ENCODE data around the gene SDK2. TPM values are rescaled to one million over a fixed set of nuclear protein-coding genes. Genes with fewer than 3 reads are reported as not detected.

The SDK2 gene, protein sequence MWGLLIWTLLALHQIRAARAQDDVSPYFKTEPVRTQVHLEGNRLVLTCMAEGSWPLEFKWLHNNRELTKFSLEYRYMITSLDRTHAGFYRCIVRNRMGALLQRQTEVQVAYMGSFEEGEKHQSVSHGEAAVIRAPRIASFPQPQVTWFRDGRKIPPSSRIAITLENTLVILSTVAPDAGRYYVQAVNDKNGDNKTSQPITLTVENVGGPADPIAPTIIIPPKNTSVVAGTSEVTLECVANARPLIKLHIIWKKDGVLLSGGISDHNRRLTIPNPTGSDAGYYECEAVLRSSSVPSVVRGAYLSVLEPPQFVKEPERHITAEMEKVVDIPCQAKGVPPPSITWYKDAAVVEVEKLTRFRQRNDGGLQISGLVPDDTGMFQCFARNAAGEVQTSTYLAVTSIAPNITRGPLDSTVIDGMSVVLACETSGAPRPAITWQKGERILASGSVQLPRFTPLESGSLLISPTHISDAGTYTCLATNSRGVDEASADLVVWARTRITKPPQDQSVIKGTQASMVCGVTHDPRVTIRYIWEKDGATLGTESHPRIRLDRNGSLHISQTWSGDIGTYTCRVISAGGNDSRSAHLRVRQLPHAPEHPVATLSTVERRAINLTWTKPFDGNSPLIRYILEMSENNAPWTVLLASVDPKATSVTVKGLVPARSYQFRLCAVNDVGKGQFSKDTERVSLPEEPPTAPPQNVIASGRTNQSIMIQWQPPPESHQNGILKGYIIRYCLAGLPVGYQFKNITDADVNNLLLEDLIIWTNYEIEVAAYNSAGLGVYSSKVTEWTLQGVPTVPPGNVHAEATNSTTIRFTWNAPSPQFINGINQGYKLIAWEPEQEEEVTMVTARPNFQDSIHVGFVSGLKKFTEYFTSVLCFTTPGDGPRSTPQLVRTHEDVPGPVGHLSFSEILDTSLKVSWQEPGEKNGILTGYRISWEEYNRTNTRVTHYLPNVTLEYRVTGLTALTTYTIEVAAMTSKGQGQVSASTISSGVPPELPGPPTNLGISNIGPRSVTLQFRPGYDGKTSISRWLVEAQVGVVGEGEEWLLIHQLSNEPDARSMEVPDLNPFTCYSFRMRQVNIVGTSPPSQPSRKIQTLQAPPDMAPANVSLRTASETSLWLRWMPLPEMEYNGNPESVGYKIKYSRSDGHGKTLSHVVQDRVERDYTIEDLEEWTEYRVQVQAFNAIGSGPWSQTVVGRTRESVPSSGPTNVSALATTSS (N-terminal part only)
- total RNA-seq (1 to 10 TPM; 2.2 to 2.9 TPM), polyA plus RNA-seq (under 1 TPM in 1 of 2 donors, not detected in 1; 0.49 TPM)

DNA sequence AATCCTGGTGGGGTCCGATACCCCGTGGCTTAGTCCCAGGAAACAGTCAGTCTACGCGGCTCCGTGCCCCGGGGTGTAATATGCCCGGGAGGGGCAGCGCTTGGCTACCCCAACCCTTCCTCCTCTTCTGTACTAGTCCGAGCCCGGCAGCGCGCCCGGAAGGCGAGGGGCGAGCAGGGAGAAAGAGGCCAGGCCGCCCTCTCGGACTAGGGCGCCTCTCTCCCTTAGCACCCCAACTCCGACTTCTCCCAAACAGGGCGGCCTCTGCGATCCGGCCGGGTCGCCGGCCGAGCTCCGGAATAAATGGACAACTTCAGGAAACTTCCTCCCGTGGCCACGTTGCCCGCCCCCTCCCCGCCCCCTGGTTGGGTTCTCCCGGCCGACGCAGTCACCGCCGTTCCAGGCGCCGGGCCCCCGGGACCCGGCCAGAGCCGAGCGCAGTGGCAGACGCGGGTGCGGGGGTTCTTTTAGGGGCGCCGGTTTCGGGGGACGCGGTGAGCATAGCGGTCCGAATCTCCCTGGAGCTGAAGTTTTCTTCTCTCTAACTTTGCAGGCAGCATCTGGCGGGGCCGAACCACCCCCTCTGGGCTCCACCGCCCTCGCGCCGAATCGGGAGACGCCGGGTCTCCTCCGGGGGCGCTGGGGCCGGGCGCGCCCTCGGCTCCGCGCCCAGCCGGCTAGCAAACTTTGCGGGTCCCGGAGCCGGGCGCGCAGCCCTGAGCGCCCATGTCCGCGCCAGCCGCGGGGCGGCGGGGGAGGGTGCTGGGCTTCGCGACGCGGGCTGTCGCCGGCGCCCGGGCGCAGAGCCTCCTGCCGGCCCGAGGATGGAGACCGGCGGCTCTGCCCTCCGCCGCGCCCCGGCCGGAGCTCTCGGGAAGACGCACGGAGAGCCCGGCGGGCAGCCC, at the start of gene SDK2:
Gene SDK2, minus strand, starts transcription at position 301 of the 905 bp plus-strand sequence. CDS start 357 bp downstream, outside the sequence.
- Histone ChIP-seq H3K4me1 (ENCODE audit: insufficient read depth, low read length) (peaks cover 5% of the 10 kb centered on the region), H3K9me3 (ENCODE audit: control insufficient read depth in 1 of 2, low read length in 2 of 2) (no peaks in the 10 kb centered on the region), H3K27me3 (ENCODE audit: insufficient read depth, low read length) (peaks cover 11% of the 10 kb centered on the region), H3K4me3 (ENCODE audit: low read length in 2 of 2) (peak within 1 kb of the TSS in 1 of 2 donors; percentile 37), H3K36me3 (ENCODE audit: insufficient read depth, low read length) (no peaks in the 10 kb centered on the region), H3K27ac (ENCODE audit: low read depth, low read length) (no peak within 1 kb of the TSS)
- intact Hi-C loops (cut with micrococcal nuclease) = loop anchor here (1.0 to 5.0 kb wide), 3 partner anchors 54 to 258 kb away; no protein-coding TSS in a partner anchor
- DNase-seq = no peak
- CTCF ChIA-PET (ENCODE audit: partially characterized antibody) = interaction anchor here (2.0 to 2.5 kb wide), 2 partner anchors 53 to 214 kb away, joined by 7 to 8 read pairs; no protein-coding TSS in a partner anchor
- H3K9me3 Mint-ChIP-seq = peaks cover 0 to 2% (median 0%) of the 10 kb centered on the region in 8 donors
- peak within 1 kb of the TSS; percentile 74 to 85 (median 83) for H3K4me3 Mint-ChIP-seq
- H3K27ac Mint-ChIP-seq = no peak within 1 kb of the TSS
- peaks cover 17 to 27% of the 10 kb centered on the region in 2 donors for H3K27me3 Mint-ChIP-seq
- peaks cover 7 to 20% (median 14%) of the 10 kb centered on the region in 4 donors for H3K4me1 Mint-ChIP-seq
- POLR2A ChIA-PET (ENCODE audit: partially characterized antibody) = interaction anchor here (0.6 to 1.2 kb wide), 2 partner anchors 9 to 77 kb away, joined by 3 to 6 read pairs; no protein-coding TSS in a partner anchor
- H3K36me3 Mint-ChIP-seq = no peaks in the 10 kb centered on the region

- intact Hi-C loops (cut with micrococcal nuclease) = no loop called here
- Mint-ChIP-seq H3K9me3 (peaks cover 0 to 2% (median 0%) of the 10 kb centered on the region in 8 donors), H3K4me1 (no peaks in the 10 kb centered on the region), H3K36me3 (no peaks in the 10 kb centered on the region), H3K27ac (no peak overlapping the region), H3K4me3 (no peak overlapping the region), H3K27me3 (peaks cover 2 to 7% of the 10 kb centered on the region in 2 donors)
- H3K36me3 ChIP-seq (ENCODE audit: insufficient read depth, low read length) = no peaks in the 10 kb centered on the region
- no peaks in the 10 kb centered on the region for H3K4me1 ChIP-seq (ENCODE audit: insufficient read depth, low read length)
- H3K4me3 ChIP-seq (ENCODE audit: low read length in 2 of 2) = no peak overlapping the region
- no peaks in the 10 kb centered on the region for H3K9me3 ChIP-seq (ENCODE audit: control insufficient read depth in 1 of 2, low read length in 2 of 2)
- POLR2A ChIA-PET (ENCODE audit: partially characterized antibody) = no interaction called here
- H3K27me3 ChIP-seq (ENCODE audit: insufficient read depth, low read length) = no peaks in the 10 kb centered on the region
- H3K27ac ChIP-seq (ENCODE audit: low read depth, low read length) = no peak overlapping the region
- CTCF ChIA-PET (ENCODE audit: partially characterized antibody) = interaction anchor here (0.6 kb wide), 1 partner anchor 8 kb away, joined by 3 read pairs; no protein-coding TSS in a partner anchor
- no peak for DNase-seq
These were observed 48.8 kb upstream of the SDK2 start for GRCh38 chr17:73693071-73693470.

DNA sequence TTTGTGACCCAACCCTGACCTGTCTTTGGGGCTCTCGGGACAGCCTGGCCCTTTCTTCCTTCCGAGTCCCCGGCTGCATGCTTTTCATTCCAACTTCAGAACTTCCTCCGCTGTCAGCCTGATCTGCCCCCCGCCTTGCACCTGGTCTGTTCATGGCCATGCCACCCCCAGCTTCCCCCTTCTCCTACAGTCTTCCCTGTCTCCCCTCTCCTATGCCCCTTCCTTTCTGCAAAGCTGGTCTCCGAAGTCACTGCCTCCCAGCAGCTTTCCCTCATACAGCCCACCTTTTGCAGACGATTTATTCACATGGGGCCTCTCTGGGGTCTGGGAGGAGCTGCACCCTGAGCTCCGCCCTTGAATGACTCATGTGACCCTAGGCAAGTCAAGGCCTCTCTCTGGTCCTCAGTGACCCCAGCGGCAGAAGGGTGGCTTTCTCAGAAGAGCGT, 47.1 kb upstream of the SDK2 start:
- Histone ChIP-seq H3K9me3 (ENCODE audit: control insufficient read depth in 1 of 2, low read length in 2 of 2) (no peaks in the 10 kb centered on the region), H3K36me3 (ENCODE audit: insufficient read depth, low read length) (no peaks in the 10 kb centered on the region), H3K27ac (ENCODE audit: low read depth, low read length) (no peak overlapping the region), H3K27me3 (ENCODE audit: insufficient read depth, low read length) (no peaks in the 10 kb centered on the region), H3K4me3 (ENCODE audit: low read length in 2 of 2) (no peak overlapping the region), H3K4me1 (ENCODE audit: insufficient read depth, low read length) (no peaks in the 10 kb centered on the region)
- peaks cover 0 to 2% (median 0%) of the 10 kb centered on the region in 8 donors for H3K9me3 Mint-ChIP-seq
- intact Hi-C loops (cut with micrococcal nuclease) = no loop called here
- no peak for DNase-seq
- no peak overlapping the region for H3K4me3 Mint-ChIP-seq
- peaks cover 2 to 4% of the 10 kb centered on the region in 2 donors for H3K27me3 Mint-ChIP-seq
- POLR2A ChIA-PET (ENCODE audit: partially characterized antibody) = no interaction called here
- no peaks in the 10 kb centered on the region for H3K4me1 Mint-ChIP-seq
- H3K36me3 Mint-ChIP-seq = no peaks in the 10 kb centered on the region
- H3K27ac Mint-ChIP-seq = no peak overlapping the region
- CTCF ChIA-PET (ENCODE audit: partially characterized antibody) = interaction anchor here (0.8 kb wide), 1 partner anchor 23 kb away, joined by 3 read pairs; no protein-coding TSS in a partner anchor

- H3K9me3 Mint-ChIP-seq = peaks cover 0 to 5% (median 0%) of the 10 kb centered on the region in 8 donors
- H3K4me1 ChIP-seq (ENCODE audit: insufficient read depth, low read length) = no peaks in the 10 kb centered on the region
- H3K9me3 ChIP-seq (ENCODE audit: control insufficient read depth in 1 of 2, low read length in 2 of 2) = no peaks in the 10 kb centered on the region
- no peaks in the 10 kb centered on the region for H3K4me1 Mint-ChIP-seq
- H3K36me3 ChIP-seq (ENCODE audit: insufficient read depth, low read length) = no peaks in the 10 kb centered on the region
- no peak overlapping the region for H3K27ac ChIP-seq (ENCODE audit: low read depth, low read length)
- H3K27me3 Mint-ChIP-seq = peaks cover 2 to 4% of the 10 kb centered on the region in 2 donors
- CTCF ChIA-PET (ENCODE audit: partially characterized antibody) = interaction anchor here (0.8 to 1.3 kb wide), 2 partner anchors 19 to 22 kb away, joined by 3 to 5 read pairs; no protein-coding TSS in a partner anchor
- no peak overlapping the region for H3K4me3 ChIP-seq (ENCODE audit: low read length in 2 of 2)
- no peaks in the 10 kb centered on the region for H3K36me3 Mint-ChIP-seq
- intact Hi-C loops (cut with micrococcal nuclease) = no loop called here
- no peaks in the 10 kb centered on the region for H3K27me3 ChIP-seq (ENCODE audit: insufficient read depth, low read length)
- H3K27ac Mint-ChIP-seq = no peak overlapping the region
- no peak overlapping the region for H3K4me3 Mint-ChIP-seq
- POLR2A ChIA-PET (ENCODE audit: partially characterized antibody) = no interaction called here
- no peak for DNase-seq
These were observed 46.4 kb upstream of the SDK2 start for GRCh38 chr17:73690676-73691075.

- H3K27ac Mint-ChIP-seq = no peak overlapping the region
These were observed 45.5 kb upstream of the SDK2 start for GRCh38 chr17:73689596-73690275.

DNA sequence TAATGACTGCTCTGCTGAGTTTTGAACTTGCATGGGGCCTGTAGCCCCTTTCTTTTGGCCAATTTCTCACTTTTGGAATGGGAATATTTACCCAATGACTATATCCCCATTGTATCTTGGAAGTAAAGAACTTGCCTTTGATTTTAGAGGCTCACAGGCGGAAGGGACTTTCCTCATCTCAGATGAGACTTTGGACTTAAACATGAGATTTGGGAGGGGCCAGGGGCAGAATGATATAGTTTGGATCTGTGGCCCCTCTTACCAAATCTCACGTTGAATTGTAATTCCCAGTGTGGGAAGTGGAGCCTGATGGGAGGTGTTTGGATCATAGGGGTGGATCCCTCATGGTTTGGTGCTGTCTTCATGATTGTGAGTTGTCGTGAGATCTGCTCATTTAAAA, 42.7 kb upstream of the SDK2 start:
- DNase-seq = no peak
- peaks cover 0 to 7% (median 3%) of the 10 kb centered on the region in 8 donors for H3K9me3 Mint-ChIP-seq
- H3K36me3 Mint-ChIP-seq = no peaks in the 10 kb centered on the region
- H3K27ac ChIP-seq (ENCODE audit: low read depth, low read length) = no peak overlapping the region
- H3K36me3 ChIP-seq (ENCODE audit: insufficient read depth, low read length) = no peaks in the 10 kb centered on the region
- no peaks in the 10 kb centered on the region for H3K27me3 ChIP-seq (ENCODE audit: insufficient read depth, low read length)
- no peaks in the 10 kb centered on the region for H3K4me1 ChIP-seq (ENCODE audit: insufficient read depth, low read length)
- H3K4me1 Mint-ChIP-seq = no peaks in the 10 kb centered on the region
- no peak overlapping the region for H3K27ac Mint-ChIP-seq
- H3K27me3 Mint-ChIP-seq = peaks cover 4 to 10% of the 10 kb centered on the region in 2 donors
- H3K4me3 Mint-ChIP-seq = no peak overlapping the region
- intact Hi-C loops (cut with micrococcal nuclease) = no loop called here
- no peaks in the 10 kb centered on the region for H3K9me3 ChIP-seq (ENCODE audit: control insufficient read depth in 1 of 2, low read length in 2 of 2)
- H3K4me3 ChIP-seq (ENCODE audit: low read length in 2 of 2) = no peak overlapping the region
- POLR2A ChIA-PET (ENCODE audit: partially characterized antibody) = no interaction called here
- CTCF ChIA-PET (ENCODE audit: partially characterized antibody) = no interaction called here

More at GRCh38 chr17:73689596-73690275, 45.5 kb upstream of the SDK2 start:
- no peaks in the 10 kb centered on the region for H3K4me1 Mint-ChIP-seq
- POLR2A ChIA-PET (ENCODE audit: partially characterized antibody) = no interaction called here
- H3K4me3 Mint-ChIP-seq = no peak overlapping the region
- H3K27me3 Mint-ChIP-seq = peaks cover 2 to 4% of the 10 kb centered on the region in 2 donors
- peaks cover 0 to 5% (median 1%) of the 10 kb centered on the region in 8 donors for H3K9me3 Mint-ChIP-seq
- Histone ChIP-seq H3K4me1 (ENCODE audit: insufficient read depth, low read length) (no peaks in the 10 kb centered on the region), H3K27ac (ENCODE audit: low read depth, low read length) (no peak overlapping the region), H3K36me3 (ENCODE audit: insufficient read depth, low read length) (no peaks in the 10 kb centered on the region), H3K4me3 (ENCODE audit: low read length in 2 of 2) (no peak overlapping the region), H3K27me3 (ENCODE audit: insufficient read depth, low read length) (no peaks in the 10 kb centered on the region), H3K9me3 (ENCODE audit: control insufficient read depth in 1 of 2, low read length in 2 of 2) (no peaks in the 10 kb centered on the region)
- H3K36me3 Mint-ChIP-seq = no peaks in the 10 kb centered on the region
- no peak for DNase-seq
- intact Hi-C loops (cut with micrococcal nuclease) = no loop called here
- CTCF ChIA-PET (ENCODE audit: partially characterized antibody) = interaction anchor here (1.3 kb wide), 1 partner anchor 20 kb away, joined by 5 read pairs; no protein-coding TSS in a partner anchor
